Kasumi-1 (cell line): Measurements from ENCODE around the gene PRKCE.

Experiments used
- DNase-seq, 2 experiments: peaks; one replicate each; lab custom pipeline; 2025; lab: John Stamatoyannopoulos, UW

Gene PRKCE

DNA sequence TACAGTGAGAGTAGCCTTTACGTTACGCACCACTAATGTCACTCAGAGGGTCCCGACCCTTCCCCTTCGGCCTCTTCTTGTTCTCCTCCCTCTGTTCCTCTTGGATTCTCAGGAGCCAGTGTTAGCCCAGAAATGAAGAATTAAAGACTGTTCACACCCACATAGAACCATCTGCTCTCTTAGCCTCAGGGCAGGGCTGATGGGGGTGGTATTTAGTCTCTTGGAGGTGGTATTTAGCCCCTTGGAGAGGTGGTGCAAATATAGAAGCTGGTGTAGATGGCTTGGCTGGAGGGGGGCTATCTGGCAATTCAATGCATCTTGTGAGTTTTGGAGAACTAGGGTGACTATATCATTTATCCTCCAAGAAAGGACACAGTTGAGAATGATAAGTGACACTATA is 286.5 kb downstream of the PRKCE start:
- DNase-seq: no peak

DNA sequence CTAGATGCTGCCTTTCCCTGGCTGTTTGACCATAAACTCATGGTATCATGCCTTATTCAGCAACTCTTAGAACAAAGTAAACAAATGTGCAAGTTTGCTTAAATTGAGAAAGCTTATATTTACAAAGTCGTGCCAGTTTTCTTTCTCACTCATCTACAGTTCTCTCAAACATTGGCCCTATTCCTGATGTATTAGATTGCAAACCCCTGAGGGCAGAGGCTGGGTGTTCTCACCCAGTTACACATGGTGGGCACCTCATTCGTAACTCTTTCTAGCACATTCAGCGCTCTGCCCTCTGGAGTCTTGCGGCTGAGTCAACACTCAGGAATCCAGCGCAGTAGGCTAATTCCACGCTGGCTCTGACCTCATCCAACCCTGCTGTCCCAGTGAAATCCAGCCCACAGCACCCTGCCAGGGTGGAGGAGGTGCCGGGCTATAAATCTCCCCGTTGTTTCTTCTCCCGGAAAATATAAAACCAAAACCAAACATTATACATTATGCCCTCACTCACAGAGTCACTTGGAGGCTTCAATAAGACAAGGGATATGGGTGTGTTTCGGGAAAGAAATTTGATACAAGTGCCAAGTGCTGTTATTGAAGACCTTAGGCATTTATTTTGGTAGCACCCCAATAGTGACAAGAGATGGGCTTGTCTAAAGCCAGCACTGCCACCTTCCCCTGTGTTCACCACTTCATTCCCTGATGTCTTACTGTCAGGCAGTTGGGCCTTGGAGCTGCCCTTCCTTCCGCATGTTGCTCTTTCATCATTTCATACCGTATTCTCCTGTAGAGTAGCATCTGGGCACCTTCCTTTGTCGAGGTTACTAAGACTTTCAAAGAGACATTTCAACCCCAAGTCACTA is 287.4 kb downstream of the PRKCE start:
- DNase-seq: no peak

DNA sequence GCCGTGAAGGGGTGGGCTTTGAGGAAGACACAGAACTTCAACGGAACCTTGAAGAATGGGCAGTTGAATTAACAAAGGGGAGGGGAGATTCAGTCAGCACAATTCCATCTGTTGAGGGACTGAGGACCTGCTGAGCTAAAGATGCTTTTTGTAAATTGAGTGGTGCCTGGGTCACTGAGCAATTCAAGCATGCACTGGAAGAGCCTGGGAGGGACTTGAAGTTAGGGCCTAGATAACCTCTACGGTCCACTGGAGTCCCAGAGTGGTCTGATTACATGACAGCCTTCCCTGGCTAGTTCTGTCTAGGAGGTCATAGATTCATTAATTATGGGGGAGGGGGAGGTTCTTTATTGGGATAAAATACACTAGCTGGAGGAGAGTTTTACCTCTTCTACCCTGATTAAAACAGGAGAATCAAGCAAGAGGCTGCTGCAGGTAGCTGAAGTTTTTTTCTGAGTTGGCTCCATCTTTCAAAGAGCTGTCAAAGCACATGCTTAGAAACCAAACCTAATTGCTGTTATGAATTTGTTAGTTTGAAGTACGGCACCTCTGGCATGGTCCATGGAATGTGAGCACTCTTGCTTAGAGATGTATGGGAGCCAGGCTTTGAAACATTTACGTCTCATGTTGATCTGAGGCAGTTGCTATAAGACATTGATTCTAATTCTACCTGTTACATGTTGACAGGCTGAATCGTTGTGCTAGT is 290.2 kb downstream of the PRKCE start:
- no peak for DNase-seq

DNA sequence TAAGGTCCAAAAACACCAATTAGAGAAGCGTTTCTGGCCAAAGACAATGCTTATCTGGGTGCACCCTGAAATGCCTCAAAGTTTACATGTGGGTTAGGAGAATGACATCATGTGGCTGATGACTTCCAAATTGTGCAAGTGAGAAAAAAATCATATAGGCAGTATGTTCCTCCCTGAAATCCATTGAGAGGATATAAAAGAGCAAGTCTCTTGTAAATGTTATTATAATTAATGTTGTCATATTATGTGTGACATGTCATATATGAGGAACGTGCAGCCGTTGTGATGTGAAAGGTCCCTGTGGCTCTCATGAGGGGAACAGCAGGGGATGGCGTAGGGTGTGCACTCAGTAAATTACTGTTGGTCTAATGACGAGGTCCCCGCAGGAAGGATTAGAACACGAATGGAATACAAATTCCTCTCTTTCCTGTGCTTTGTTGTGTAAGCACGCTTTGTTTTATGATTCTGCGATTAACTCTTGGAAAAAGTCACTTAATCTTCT is 290.8 kb downstream of the PRKCE start:
- no peak for DNase-seq

DNA sequence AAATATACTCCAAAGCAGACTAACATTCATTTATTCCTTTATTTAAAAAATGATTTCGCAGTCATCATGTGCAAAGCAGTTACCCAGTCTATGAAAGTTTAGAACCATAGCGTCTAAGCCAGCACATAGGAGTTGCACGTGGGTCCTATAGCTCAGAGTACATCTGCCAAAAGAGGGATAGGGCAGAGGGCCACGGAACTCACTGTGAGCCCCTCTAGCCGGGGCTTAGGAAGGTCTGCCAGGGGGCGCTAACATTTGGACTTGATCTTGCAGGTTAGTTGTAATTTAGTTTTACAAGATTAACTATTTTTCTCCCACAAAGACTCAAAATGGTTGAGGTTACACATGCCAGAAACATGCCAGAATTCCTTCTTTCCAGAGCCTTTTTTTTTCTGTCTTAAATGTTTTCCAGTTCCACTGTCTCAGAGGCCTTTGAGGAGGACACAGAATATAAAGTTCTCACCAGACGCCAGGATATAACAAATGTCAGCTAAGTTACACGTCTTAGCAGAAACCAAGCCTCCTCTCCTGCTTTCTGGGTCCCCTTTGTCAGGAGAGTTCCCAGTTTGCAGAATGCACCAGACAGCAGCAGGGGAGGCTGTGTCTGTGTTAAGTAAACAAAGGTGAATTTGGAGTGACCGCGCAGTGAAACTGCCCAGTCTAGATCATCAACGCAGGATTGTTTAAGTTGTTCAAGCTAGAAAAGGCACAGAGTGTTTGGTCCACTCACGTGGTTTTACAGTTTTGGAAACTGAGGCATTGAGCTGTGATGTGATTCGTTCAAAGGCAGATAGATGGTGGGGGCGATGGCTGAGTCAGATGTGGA is 292.0 kb downstream of the PRKCE start:
- DNase-seq: no peak

DNA sequence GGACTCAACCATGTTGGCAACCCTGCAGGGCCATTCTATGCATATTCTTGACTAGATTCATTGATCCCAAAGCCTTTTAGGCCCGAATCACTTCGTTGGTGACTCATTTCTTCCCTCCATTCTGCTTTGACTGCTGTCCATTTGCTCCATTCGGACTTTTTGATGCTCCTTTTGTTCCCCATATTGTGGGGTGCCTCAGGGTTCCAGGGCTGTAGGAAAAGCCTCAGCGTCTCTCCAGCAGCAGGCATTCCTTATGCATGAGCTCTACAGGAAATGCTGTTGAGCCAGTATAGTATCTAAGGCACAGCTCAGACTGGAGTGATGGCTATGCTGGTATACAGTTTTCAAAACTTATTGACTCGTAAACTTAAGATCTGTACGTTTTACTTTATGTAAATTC is 292.6 kb downstream of the PRKCE start:
- DNase-seq: no peak

DNA sequence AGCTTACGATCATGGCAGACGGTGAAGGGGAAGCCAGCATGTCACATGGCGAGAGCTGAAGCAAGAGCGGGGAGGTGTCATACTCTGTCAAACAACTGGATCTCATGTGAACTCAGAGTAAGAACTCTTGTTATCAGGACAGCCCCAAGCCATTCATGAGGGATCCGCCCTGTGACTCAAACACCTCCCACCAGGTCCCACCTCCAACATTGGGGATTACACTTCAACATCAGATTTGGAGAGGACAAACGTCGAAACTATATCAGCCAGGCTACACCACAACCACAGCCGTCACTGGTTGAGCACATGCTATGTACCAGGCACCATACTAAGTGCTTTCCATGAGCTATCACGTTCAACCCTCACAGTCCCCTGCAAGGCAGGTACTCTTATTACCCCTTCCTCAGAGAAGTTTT is 293.8 kb downstream of the PRKCE start:
- DNase-seq: no peak

DNA sequence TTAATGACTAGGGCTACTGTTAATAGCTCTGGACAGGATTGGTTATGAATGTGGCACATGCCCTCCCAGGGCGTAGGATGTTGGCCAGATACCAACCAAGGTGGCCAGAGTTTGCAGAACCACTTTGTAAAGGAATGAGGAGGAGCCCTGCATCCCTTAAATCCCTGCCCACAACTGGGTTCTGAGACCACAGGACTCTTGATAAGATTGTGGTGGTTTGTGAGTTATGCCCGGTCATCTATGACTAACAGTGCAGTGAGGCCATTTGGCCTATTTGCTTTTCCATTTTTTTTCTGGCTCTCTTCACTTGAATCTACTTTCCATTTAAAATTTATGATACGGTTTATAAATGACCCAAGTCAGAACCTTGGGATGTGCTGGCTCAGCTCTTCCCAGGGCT is 294.5 kb downstream of the PRKCE start:
- no peak for DNase-seq

DNA sequence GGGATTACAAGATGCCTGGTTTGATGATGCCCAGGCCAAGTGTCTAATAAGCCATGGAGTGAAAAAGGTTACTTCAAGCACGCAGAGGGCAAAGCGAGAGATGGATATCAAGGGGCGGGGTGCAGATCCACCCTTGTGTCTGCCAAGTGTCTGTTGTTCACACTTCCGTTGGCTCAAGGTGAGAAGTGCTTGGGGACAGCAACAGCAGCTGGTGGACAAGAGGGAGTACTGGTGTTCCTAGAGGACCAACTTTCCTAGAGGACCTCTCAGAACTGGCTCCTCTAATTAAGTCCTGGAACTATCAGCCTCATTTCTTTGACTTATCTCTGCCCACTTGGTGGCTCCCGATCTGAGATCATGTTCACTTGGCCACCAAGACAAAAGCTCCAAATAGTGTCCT is 299.1 kb downstream of the PRKCE start:
- no peak for DNase-seq

DNA sequence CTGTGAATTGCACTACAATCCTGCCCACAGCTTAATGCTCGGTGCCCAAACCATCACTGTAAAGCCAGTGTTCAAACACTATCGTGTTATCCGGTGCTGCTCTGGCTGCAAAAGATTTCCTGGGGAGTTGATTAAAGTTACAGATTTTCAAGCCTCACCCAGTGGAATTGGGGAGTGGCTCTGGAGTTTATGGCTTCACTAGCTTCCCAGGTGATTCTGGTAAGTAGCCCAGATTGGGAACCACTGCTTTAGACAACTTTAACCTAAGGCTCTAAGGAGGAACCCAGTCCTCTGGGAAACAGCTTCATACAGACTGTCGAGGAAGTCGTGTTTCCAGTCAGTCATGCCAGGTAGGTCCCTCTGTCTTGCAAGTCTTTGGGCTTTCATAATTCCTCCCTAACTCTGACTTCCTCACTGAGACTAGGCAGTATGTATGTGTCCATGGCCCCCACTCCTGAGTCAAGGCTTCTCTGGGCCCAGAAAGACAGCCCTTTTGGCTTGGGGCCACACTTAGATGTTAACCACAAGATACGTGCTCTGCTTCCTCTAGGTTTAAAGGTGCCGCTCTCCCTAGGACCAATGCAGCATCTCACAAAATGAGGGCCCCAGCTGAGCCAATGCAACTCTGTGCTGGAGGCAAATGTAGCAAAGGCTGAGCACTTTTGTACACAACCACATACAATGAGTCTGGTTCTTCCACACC is 299.7 kb downstream of the PRKCE start:
- DNase-seq: no peak

DNA sequence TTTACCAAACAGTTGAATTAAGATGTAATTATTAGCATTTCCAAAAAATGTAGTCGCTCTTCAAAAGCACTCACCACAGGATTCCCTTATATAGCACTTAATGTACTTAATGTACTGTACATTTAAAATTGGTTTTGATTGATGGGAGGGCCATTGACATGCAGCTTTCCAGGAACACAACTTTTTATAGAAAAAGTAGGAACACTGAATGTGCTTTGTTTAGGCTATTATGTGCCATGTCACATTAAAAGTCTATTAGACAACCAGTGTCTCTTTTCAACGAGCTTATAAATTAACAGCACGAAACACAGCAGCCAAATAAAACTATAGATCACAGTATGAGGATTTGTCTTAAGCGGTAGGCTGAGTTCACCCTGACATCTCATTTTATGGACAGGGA is 301.1 kb downstream of the PRKCE start:
- no peak for DNase-seq

DNA sequence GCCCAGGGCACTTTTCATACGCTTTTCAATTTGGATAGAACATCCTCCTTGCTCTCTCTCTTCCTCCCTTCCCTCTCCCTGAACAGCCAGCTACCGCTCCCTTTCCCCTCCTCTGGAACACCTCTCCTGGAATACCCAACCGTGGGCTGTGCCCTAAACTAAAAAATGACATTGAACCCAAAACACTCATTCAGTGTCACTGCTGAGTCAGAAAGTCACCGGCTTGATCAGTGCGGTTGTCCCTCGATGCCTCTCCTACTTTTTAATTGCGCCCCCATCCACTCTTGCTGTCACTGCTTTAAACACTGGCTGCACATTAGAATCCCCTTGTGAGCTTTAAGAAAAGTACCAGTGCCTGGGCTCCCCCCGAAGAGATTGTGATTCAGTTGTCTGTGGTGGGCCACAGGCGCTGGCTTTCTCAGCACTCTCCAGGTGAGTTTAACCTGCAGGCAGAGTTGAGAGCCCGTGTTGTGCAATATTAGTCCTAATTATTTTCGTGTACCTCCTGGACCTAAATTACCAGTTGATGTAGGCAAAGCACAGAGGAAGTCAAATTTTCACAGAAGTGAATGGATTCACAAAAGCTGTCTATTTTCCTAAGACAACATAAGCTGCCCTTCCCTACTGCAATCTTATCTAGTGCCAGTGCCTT is 302.0 kb downstream of the PRKCE start:
- DNase-seq: no peak

DNA sequence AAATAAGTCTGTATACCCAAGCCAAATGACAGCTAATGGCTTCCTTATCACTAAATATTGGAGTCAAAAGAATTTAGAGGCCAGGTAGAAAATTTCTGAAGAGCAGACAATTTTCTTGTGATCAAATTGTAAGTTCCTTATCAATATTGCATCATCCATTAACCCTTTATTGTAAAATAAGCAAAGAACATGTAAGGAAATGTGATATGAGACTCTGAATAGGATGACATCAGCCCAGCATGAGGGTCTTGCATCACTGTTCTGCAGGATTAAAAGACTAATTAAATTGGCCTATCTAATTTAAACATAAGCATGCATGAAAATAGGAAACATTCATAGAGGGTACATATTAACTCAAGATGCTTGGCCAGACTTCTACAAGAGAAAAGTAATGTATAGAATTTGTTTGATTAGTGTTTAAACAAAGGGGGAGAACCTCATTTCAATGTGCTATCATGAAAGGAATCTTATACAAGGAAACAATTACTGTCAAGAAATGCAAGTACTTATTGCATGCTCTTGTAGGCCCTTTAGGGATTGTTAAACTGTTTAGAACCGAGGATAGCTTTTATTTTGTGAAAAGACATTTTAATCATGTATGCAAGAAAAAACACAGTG is 302.9 kb downstream of the PRKCE start:
- no peak for DNase-seq

DNA sequence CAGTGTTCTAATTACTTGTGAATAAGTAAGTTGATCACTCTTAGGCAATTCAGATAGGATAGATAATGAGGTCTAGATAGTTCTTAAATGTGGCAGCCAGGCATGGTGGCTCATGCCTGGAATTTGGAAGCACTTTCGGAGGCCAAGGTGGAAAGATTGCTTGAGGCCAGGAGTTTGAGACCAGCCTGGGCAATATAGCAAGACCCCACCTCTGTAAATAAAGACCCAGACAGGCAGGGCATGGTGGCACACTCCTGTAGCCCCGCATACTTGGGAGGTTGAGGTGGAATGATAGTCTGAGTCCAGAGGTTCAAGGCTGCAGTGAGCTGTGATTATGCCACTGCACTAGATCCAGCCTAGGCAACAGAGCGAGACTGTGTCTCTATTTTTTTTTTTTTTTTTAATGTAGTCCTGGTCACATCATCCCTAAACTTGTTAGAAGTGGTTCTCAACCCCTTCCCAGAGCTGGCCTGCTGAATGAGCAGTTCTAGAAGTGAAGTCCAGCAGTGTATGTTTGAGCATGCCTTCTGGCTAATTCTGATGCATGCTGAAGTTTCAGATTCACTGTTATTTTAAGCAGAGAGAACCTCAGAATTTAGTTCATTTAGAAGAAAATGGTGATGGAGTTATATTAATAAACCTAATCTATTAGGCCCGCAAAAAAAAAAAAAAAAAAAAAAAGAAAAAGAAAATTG is 306.2 kb downstream of the PRKCE start:
- no peak for DNase-seq

DNA sequence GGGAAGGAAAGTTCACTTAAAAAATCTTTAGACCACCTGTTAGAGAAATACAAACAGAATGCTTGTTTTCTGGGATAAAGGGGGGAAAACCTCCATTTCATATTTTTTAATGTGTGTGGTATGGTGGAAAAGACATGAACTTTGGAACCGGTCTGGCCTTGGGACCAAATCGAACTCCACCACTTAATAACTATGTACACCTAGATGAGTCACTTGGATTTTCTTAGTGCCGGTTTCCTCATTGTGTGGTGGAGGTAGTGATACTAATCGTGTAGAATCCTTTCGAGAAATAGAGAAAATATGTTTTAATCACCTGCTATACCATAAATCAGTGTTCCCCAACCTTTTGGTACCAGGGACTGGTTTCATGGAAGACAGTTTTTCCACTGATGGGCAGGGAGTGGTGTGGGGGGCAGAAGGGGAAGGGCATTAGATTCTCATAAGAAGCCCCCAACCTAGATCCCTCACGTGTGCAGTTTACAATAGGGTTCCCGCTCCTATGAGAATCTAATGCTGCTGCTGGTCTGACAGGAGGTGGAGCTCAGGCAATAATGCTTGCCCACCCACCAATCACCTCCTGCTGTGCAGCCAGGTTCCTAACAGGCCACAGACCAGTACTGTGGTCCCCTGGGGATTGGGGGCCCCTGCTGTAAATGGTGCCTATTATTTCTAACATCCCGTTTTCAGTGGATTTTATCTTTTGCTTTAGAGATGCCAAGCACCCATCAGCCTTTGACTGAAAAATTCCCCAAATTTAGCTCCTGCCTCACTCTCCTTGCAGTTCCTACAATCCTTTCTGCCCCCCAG is 308.8 kb downstream of the PRKCE start:
- no peak for DNase-seq

DNA sequence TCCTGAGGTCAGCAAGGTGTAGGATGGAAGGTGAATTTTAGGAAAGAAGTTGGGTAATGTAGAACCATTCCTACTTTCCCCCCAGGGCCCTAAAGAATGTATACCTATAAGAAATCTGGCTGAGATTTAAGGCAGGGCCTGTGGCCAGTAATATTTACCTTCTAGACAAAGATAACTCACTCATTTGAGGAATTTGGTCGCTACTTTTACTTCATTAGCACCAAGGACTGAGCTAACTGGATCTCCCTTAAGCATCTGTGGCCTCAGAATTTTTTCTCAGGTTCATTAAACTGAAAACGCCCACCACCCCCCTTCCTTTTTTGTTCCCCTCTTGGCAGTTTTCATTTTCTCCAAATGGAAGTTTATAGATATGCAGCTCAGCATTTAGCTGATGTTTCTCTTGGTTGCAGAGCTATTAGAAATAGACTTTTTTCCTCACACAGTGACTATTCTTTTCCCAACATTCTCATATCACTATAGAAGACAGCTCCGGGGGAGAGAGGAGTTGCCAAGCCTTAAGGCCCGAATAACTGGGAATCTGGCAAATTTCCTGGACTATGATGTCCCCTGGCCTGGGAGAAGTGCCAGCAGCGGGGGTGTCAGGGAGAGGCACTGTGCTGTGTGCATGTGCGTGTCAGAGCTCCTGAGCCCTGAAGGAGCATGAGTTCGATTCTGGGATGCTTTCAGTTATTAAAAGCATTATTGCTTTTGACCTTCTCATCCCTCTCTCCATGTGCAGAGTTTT is 310.9 kb downstream of the PRKCE start:
- DNase-seq: no peak

DNA sequence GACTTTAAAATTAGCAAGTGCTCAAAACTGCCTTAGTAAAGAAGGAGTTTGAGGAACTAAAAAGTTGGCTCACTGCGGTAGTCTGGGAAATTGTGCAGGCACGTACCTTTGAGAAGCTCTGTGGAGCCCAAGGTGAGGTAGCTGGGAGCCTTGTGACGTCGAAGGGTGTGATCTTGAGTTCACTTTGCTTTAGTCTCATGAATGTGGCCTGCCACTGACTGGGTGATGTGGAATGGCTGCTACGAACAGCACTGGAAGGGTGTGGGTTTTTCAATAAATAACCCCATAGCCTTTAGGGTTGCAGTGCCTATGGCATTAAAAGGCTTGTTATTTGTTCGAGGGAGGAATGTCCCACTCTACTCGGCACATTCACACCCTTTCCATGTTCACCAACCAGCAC is 312.3 kb downstream of the PRKCE start:
- DNase-seq: no peak

DNA sequence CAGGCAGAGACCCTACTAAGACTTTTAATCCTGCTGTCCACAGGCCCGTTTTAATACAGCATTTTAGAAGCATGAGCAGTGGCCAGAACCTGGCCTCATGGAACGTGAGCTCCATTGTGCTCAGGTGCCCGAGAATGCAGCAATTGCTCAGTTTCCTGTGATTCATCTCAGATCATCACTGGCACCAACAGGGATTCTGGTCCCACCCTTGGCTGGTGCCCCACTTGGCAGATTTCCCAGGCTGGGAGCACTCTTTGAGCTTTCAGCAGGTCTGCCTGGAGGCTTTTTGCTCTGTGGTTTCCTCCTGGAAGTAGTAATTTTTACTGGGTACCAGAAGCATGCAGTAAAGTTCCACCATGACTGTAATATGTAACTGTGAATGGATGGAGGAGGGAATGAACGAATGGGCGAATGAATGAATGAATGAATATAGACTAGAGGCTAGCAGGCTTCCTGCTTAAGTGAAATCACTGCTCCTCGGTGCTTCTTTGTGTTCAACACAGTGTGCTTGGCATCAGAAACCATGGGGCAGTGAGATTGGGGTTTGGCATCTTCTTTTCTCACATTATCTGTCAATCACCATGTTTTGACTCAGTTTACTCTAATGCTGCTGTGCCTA is 312.9 kb downstream of the PRKCE start:
- peak in 1 of 2 experiments; percentile 10 for DNase-seq
